ENCODE data around the gene FOXS1.

- TF ChIP-seq CTCF (IDR thresholded peaks at IDR 0.05 in 4 of 5, conservative IDR thresholded peaks at IDR 0.05 in 1 of 5) (no peak), POLR2A (IDR thresholded peaks at IDR 0.05) (no peak)
These were observed 21.3 kb downstream of the FOXS1 start for GRCh38 chr20:31824125-31824485.

Data from gastrocnemius medialis (tissue), 4 donors.